GM23338 (cell line): ENCODE results near the gene LRIT2.
"Not testable (repeated sequence)": the region's sequence is repeated elsewhere in the genome, so short reads cannot be mapped to it uniquely, and the experiment has no call there.

ENCODE experiments used
- EZH2 ChIP-seq: fragments of 200-600 bp; sonication (generic); IDR thresholded peaks from one replicate; pipeline ENCODE4 v1.8.0; 2017; ENCODE audit warnings: antibody characterized with exemption, mild to moderate bottlenecking, low read depth; ENCODE audit not compliant: unreplicated experiment
- POLR2AphosphoS5 ChIP-seq: IDR thresholded peaks from 2 replicates; pipeline ENCODE4 v1.6.1; 2016; ENCODE audit warnings: antibody characterized with exemption, low read depth
- TF ChIP-seq, protein P1 (sequence below), 2 experiments: fragments of 200-600 bp in 1 of 2; sonication (generic) in 1 of 2; conservative IDR thresholded peaks; 2 replicates each; pipeline versions ENCODE4 v1.5.1 to v1.6.1; 2016 to 2017; ENCODE audit warnings: antibody characterized with exemption in 2 of 2, low read depth in 2 of 2, mild to moderate bottlenecking in 2 of 2, moderate library complexity in 1 of 2
- TF ChIP-seq, protein P2 (sequence below): IDR thresholded peaks from one replicate; pipeline ENCODE4 v1.6.1; 2018; ENCODE audit warnings: antibody characterized with exemption; ENCODE audit not compliant: unreplicated experiment

DNA sequence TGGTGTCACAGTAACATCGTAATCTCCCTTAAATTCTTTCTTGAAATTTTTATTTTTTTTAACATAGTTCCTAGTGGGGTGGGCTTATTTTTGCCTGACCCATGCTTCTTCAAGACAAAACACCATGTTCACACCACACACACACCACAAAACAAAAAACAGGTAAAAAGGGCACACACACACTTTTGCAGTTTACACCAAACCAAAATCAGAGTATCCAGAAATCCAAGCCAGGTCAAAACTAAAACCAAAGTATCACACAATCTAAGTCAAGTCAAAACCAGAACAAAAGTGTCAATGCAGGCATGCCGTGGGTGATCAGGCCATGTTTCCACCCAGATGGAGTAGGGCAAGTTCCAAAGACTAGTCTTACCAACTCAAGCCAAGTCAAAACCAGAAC is 54.1 kb downstream of the LRIT2 start:
- TF ChIP-seq, protein P1, sequence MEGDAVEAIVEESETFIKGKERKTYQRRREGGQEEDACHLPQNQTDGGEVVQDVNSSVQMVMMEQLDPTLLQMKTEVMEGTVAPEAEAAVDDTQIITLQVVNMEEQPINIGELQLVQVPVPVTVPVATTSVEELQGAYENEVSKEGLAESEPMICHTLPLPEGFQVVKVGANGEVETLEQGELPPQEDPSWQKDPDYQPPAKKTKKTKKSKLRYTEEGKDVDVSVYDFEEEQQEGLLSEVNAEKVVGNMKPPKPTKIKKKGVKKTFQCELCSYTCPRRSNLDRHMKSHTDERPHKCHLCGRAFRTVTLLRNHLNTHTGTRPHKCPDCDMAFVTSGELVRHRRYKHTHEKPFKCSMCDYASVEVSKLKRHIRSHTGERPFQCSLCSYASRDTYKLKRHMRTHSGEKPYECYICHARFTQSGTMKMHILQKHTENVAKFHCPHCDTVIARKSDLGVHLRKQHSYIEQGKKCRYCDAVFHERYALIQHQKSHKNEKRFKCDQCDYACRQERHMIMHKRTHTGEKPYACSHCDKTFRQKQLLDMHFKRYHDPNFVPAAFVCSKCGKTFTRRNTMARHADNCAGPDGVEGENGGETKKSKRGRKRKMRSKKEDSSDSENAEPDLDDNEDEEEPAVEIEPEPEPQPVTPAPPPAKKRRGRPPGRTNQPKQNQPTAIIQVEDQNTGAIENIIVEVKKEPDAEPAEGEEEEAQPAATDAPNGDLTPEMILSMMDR (conservative IDR thresholded peaks at IDR 0.05; ENCODE audit: low read depth in 2 of 2), result not testable (repeated sequence)
- TF ChIP-seq EZH2, POLR2AphosphoS5: not testable (repeated sequence)
- TF ChIP-seq, protein P2, sequence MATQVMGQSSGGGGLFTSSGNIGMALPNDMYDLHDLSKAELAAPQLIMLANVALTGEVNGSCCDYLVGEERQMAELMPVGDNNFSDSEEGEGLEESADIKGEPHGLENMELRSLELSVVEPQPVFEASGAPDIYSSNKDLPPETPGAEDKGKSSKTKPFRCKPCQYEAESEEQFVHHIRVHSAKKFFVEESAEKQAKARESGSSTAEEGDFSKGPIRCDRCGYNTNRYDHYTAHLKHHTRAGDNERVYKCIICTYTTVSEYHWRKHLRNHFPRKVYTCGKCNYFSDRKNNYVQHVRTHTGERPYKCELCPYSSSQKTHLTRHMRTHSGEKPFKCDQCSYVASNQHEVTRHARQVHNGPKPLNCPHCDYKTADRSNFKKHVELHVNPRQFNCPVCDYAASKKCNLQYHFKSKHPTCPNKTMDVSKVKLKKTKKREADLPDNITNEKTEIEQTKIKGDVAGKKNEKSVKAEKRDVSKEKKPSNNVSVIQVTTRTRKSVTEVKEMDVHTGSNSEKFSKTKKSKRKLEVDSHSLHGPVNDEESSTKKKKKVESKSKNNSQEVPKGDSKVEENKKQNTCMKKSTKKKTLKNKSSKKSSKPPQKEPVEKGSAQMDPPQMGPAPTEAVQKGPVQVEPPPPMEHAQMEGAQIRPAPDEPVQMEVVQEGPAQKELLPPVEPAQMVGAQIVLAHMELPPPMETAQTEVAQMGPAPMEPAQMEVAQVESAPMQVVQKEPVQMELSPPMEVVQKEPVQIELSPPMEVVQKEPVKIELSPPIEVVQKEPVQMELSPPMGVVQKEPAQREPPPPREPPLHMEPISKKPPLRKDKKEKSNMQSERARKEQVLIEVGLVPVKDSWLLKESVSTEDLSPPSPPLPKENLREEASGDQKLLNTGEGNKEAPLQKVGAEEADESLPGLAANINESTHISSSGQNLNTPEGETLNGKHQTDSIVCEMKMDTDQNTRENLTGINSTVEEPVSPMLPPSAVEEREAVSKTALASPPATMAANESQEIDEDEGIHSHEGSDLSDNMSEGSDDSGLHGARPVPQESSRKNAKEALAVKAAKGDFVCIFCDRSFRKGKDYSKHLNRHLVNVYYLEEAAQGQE, result not testable (repeated sequence)
